IgD-negative memory B cell (primary cell): ENCODE data around the gene OR6Q1. TPM values are rescaled to one million over a fixed set of nuclear protein-coding genes. Genes with fewer than 3 reads are reported as not detected.

Experiments used
- H3K27ac Mint-ChIP-seq, 3 donors: one replicate each; pipeline ENCODE4 v1.8.0; 2020 to 2022; ENCODE audit warnings: mild to moderate bottlenecking in 3 of 3, mixed read lengths in 3 of 3, moderate library complexity in 1 of 3
- H3K27me3 Mint-ChIP-seq: one replicate; pipeline ENCODE4 v1.8.0; 2021; ENCODE audit warnings: mixed read lengths
- H3K36me3 Mint-ChIP-seq: one replicate; pipeline ENCODE4 v1.8.0; 2020; ENCODE audit warnings: mild to moderate bottlenecking, mixed read lengths
- H3K4me1 Mint-ChIP-seq, 3 donors: one replicate each; pipeline ENCODE4 v1.8.0; 2020 to 2022; ENCODE audit warnings: mixed read lengths in 3 of 3, mild to moderate bottlenecking in 1 of 3
- H3K4me3 Mint-ChIP-seq, 4 donors: one replicate each; pipeline ENCODE4 v1.8.0; 2020 to 2022; ENCODE audit warnings: mild to moderate bottlenecking in 4 of 4, mixed read lengths in 4 of 4, moderate library complexity in 3 of 4
- H3K9me3 Mint-ChIP-seq, 3 donors: one replicate each; pipeline ENCODE4 v1.8.0; 2020 to 2021; ENCODE audit warnings: mixed read lengths in 3 of 3, mild to moderate bottlenecking in 1 of 3
- polyA plus RNA-seq: library from polyadenylated mRNA; unstranded; fragments of 300-500 nt; fragmentation: Illumina TruSeq; gene quantifications from one replicate; pipeline ENCODE4 v1.2.3, GENCODE V29; 2021

OR6Q1 gene
- polyA plus RNA-seq, 1 donor from 2014 or later: not detected

DNA sequence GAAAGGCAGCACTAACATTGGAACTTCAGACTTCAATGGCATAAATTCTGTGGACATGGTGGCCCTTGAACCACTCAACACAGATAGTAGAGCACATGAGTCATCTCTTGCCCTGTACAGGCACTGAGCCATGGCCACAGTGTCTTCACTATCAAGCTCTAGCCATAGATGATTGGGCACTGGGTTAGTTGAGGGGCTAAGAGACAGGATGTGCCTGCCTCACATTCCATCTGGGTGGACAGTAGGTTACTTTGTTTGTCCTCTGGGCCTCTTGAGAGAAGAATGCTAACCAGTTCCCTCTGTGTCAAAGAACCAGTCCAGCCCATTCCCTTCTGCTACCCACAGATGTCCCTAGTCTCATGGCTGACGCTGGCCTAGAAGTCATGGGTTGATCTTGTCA is 39.8 kb downstream of the OR6Q1 start:
- Mint-ChIP-seq H3K27me3 (no peaks in the 10 kb centered on the region), H3K9me3 (peaks cover 0 to 14% (median 0%) of the 10 kb centered on the region in 3 donors), H3K36me3 (no peaks in the 10 kb centered on the region), H3K27ac (no peak overlapping the region), H3K4me1 (no peaks in the 10 kb centered on the region), H3K4me3 (no peak overlapping the region)

- Mint-ChIP-seq H3K4me3 (no peak overlapping the region), H3K27me3 (no peaks in the 10 kb centered on the region), H3K9me3 (peaks cover 0 to 14% (median 2%) of the 10 kb centered on the region in 3 donors), H3K4me1 (no peaks in the 10 kb centered on the region), H3K27ac (no peak overlapping the region), H3K36me3 (no peaks in the 10 kb centered on the region)
These were observed 45.0 kb downstream of the OR6Q1 start for GRCh38 chr11:58075781-58076180.

Other genes starting within 250 kb of the OR6Q1 start
- not detected for gene OR9Q1, start 7.1 kb upstream of the OR6Q1 start, polyA plus RNA-seq
- not detected for gene OR9I1, start 94.6 kb downstream of the OR6Q1 start, polyA plus RNA-seq
- gene OR9Q2, start 158.1 kb downstream of the OR6Q1 start, polyA plus RNA-seq: not detected
- not detected for gene OR1S2, start 173.2 kb downstream of the OR6Q1 start, polyA plus RNA-seq
- gene OR1S1, start 181.8 kb downstream of the OR6Q1 start, polyA plus RNA-seq: not detected
- not detected for gene OR10Q1, start 198.0 kb downstream of the OR6Q1 start, polyA plus RNA-seq
- not detected for gene OR10W1, start 237.3 kb downstream of the OR6Q1 start, polyA plus RNA-seq